SK-N-SH (cell line): ENCODE results near the gene XXYLT1. TPM values are rescaled to one million over a fixed set of nuclear protein-coding genes. Genes with fewer than 3 reads are reported as not detected.

Experiments
- CTCF ChIA-PET: fragments of 300-600, 350-600 bp; formaldehyde crosslinking; extraction: SDS; loops from one replicate; lab custom pipeline; 2021; lab: Yijun Ruan, JAX
- POLR2A ChIA-PET: fragments of 350-600 bp; sonication (Branson Sonifier 250); formaldehyde crosslinking; extraction: SDS; loops from one replicate; lab custom pipeline; 2020; ENCODE audit warnings: antibody characterized with exemption, inconsistent platforms; lab: Yijun Ruan, JAX
- DNase-seq: peaks from one replicate; pipeline ENCODE4 v3.0.0; 2012
- H2AFZ ChIP-seq: fragments of 200-600 bp; sonication (generic); 2 replicates; pipeline ENCODE4 v1.8.1; 2016; ENCODE audit warnings: antibody characterized with exemption, mild to moderate bottlenecking, low read depth
- H3F3A ChIP-seq: fragments of 200-600 bp; sonication (generic); replicated peaks from 2 replicates; pipeline ENCODE3; 2016; ENCODE audit warnings: antibody characterized with exemption, mild to moderate bottlenecking; ENCODE audit not compliant: insufficient read depth
- H3K27ac ChIP-seq, 2 experiments: fragments of 200-500 bp in 1 of 2; fragments of 200-600 bp in 1 of 2; sonication (Bioruptor generic) in 1 of 2; sonication (generic), shearing (Covaris generic) in 1 of 2; 2 replicates each; pipeline versions ENCODE4 v1.5.1 to v1.6.1; 2014 to 2016; ENCODE audit warnings: low read depth in 2 of 2, inconsistent platforms in 1 of 2, low read length in 1 of 2, mild to moderate bottlenecking in 1 of 2, mixed read lengths in 1 of 2
- H3K27me3 ChIP-seq: fragments of 200-600 bp; sonication (generic), shearing (Covaris generic); 2 replicates; pipeline ENCODE4 v1.6.1; 2016; ENCODE audit warnings: mixed run types; ENCODE audit not compliant: insufficient read depth
- H3K36me3 ChIP-seq, 2 experiments: fragments of 200-500 bp in 1 of 2; fragments of 200-600 bp in 1 of 2; sonication (Bioruptor generic) in 1 of 2; sonication (generic) in 1 of 2; replicated peaks in 1 of 2; 2 replicates each; pipeline versions ENCODE3 to v1.5.1; 2014 to 2016; ENCODE audit warnings: low read length in 1 of 2, mild to moderate bottlenecking in 1 of 2; ENCODE audit not compliant: insufficient read depth in 2 of 2, control insufficient read depth in 1 of 2
- H3K4me1 ChIP-seq, 2 experiments: fragments of 200-500 bp in 1 of 2; fragments of 200-600 bp in 1 of 2; sonication (Bioruptor generic) in 1 of 2; sonication (generic), shearing (Covaris generic) in 1 of 2; 2 replicates each; pipeline versions ENCODE4 v1.5.1 to v1.6.1; 2014 to 2016; ENCODE audit warnings: low read depth in 1 of 2, low read length in 1 of 2, mixed run types in 1 of 2; ENCODE audit not compliant: insufficient read depth in 2 of 2, control insufficient read depth in 1 of 2
- H3K4me2 ChIP-seq: fragments of 200-600 bp; sonication (generic), shearing (Covaris generic); 2 replicates; pipeline ENCODE4 v1.6.1; 2017; ENCODE audit warnings: mixed run types
- H3K4me3 ChIP-seq, 2 experiments: fragments of 200-500 bp in 1 of 2; fragments of 200-600 bp in 1 of 2; sonication (Bioruptor generic) in 1 of 2; sonication (generic), shearing (Covaris generic) in 1 of 2; 2 replicates each; pipeline versions ENCODE4 v1.5.1 to v1.8.1; 2014 to 2016; ENCODE audit warnings: low read depth in 2 of 2, inconsistent platforms in 1 of 2, low read length in 1 of 2, mild to moderate bottlenecking in 1 of 2, mixed read lengths in 1 of 2, moderate library complexity in 1 of 2
- H3K79me2 ChIP-seq: fragments of 200-600 bp; sonication (generic); 2 replicates; pipeline ENCODE4 v1.8.1; 2017; ENCODE audit warnings: mild to moderate bottlenecking; ENCODE audit not compliant: insufficient read depth
- H3K9ac ChIP-seq: fragments of 200-600 bp; sonication (generic); 2 replicates; pipeline ENCODE4 v1.6.1; 2017; ENCODE audit warnings: mixed run types
- H3K9me2 ChIP-seq: fragments of 200-600 bp; sonication (generic); 2 replicates; pipeline ENCODE4 v1.6.1; 2017; ENCODE audit warnings: mixed run types
- H3K9me3 ChIP-seq: fragments of 200-600 bp; sonication (generic); 2 replicates; pipeline ENCODE4 v1.6.1; 2017; ENCODE audit warnings: mixed run types, mild to moderate bottlenecking, moderate library complexity
- H4K20me1 ChIP-seq: fragments of 200-600 bp; sonication (generic); 2 replicates; pipeline ENCODE4 v1.6.1; 2017; ENCODE audit warnings: mild to moderate bottlenecking, mixed run types; ENCODE audit not compliant: insufficient read depth
- EP300 ChIP-seq, 2 experiments: IDR thresholded peaks; 2 replicates each; pipeline versions ENCODE4 v1.4.0 to v1.6.1; 2012; ENCODE audit warnings: borderline replicate concordance in 1 of 2, low read depth in 1 of 2, low read length in 1 of 2
- EZH2phosphoT487 ChIP-seq: fragments of 200-600 bp; sonication (generic); IDR thresholded peaks from 2 replicates; pipeline ENCODE4 v1.6.1; 2017; ENCODE audit warnings: low read depth, mixed run types, mild to moderate bottlenecking, antibody characterized with exemption, moderate library complexity, borderline replicate concordance
- FOXJ3 ChIP-seq: sonication (generic); formaldehyde crosslinking; IDR thresholded peaks from 2 replicates; pipeline ENCODE4 v1.5.1; 2020; ENCODE audit warnings: mild to moderate bottlenecking, missing genetic modification reagents
- FOXM1 ChIP-seq: IDR thresholded peaks from 2 replicates; pipeline ENCODE4 v1.4.0; 2012; ENCODE audit warnings: low read depth, mild to moderate bottlenecking
- GABPA ChIP-seq: IDR thresholded peaks from 2 replicates; pipeline ENCODE4 v1.4.0; 2012; ENCODE audit warnings: low read depth, mild to moderate bottlenecking
- GATA2 ChIP-seq: sonication (generic); formaldehyde crosslinking; IDR thresholded peaks from 2 replicates; pipeline ENCODE4 v1.5.0; 2020; ENCODE audit warnings: mild to moderate bottlenecking, missing genetic modification reagents
- NFIC ChIP-seq: IDR thresholded peaks from 2 replicates; pipeline ENCODE4 v1.4.0; 2012; ENCODE audit warnings: borderline replicate concordance
- NRF1 ChIP-seq: IDR thresholded peaks from 2 replicates; pipeline ENCODE4 v1.6.1; 2012; ENCODE audit warnings: low read depth, mild to moderate bottlenecking, low read length
- POLR2AphosphoS5 ChIP-seq: IDR thresholded peaks from 2 replicates; pipeline ENCODE4 v1.6.1; 2012; ENCODE audit warnings: low read depth, low read length
- RCOR1 ChIP-seq: fragments of 150-350 bp; IDR thresholded peaks from 2 replicates; pipeline ENCODE4 v1.6.1; 2017; ENCODE audit warnings: antibody characterized with exemption, low read length
- RFX5 ChIP-seq: IDR thresholded peaks from 2 replicates; pipeline ENCODE4 v1.6.1; 2012; ENCODE audit warnings: mild to moderate bottlenecking, improper control_type of control experiment, low read length
- SIN3A ChIP-seq: IDR thresholded peaks from 2 replicates; pipeline ENCODE4 v1.6.1; 2012; ENCODE audit warnings: low read depth, mild to moderate bottlenecking, low read length, moderate library complexity, borderline replicate concordance
- SMC3 ChIP-seq: IDR thresholded peaks from 2 replicates; pipeline ENCODE4 v1.6.1; 2012; ENCODE audit warnings: low read depth, low read length, improper control_type of control experiment
- TAF1 ChIP-seq: IDR thresholded peaks from 2 replicates; pipeline ENCODE4 v1.6.1; 2012; ENCODE audit warnings: low read depth, mild to moderate bottlenecking, low read length, moderate library complexity, borderline replicate concordance
- TCF12 ChIP-seq: IDR thresholded peaks from 2 replicates; pipeline ENCODE4 v1.4.0; 2012
- YY1 ChIP-seq: IDR thresholded peaks from 2 replicates; pipeline ENCODE4 v1.4.0; 2012; ENCODE audit warnings: low read depth, mild to moderate bottlenecking
- WGBS: methylation state at CpG from one replicate; pipeline ENCODE4 v1.1.6; 2017; ENCODE audit warnings: low lambda C conversion rate; 5-methylcytosine and 5-hydroxymethylcytosine counted together
- polyA plus RNA-seq, 3 experiments: library from polyadenylated mRNA; depleted of rRNA; stranded (reverse); fragments of >200 nt; gene quantifications; 2 replicates each; pipeline ENCODE4 v1.2.3, GENCODE V29; 2012
- TF ChIP-seq, protein P1 (sequence below): IDR thresholded peaks from 2 replicates; pipeline ENCODE4 v1.4.0; 2012; ENCODE audit warnings: low read depth, borderline replicate concordance
- TF ChIP-seq, protein P2 (sequence below): IDR thresholded peaks from 2 replicates; pipeline ENCODE4 v1.4.0; 2012; ENCODE audit warnings: low read depth

Gene XXYLT1
- polyA plus RNA-seq, 1 of the 3 experiments (the other 2 are of a cell fraction): 22.6 TPM

DNA sequence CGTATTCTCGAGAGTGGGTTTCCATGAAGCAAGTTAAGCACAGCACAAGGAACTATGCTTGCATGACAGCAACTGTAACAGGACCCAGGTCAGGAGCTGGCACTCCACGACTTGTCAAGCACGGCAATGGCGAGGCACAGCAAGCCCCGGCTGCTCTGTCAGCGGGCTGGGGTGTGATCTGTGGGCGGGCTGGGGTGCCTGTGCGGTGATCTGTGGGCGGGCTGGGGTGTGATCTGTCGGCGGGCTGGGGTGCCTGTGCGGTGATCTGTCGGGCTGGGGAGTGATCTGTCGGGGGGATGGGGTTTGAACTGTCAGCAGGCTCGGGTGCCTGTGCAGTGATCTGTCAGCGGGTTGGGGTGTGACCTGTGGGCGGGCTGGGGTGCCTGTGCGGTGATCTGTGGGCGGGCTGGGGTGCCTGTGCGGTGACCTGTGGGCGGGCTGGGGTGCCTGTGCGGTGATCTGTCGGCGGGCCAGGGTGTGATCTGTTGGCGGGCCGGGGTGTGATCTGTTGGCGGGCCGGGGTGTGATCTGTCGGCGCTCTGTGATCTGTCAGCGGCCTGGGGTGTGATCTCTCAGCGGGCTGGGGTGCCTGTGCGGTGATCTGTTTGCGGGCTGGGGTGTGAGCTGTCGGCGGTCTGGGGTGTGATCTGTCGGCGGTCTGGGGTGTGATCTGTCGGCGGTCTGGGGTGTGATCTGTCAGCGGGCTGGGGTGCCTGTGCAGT, 205.7 kb downstream of the XXYLT1 start:
- TF ChIP-seq EZH2phosphoT487 (no peak), TAF1 (no peak), SMC3 (no peak), EP300 (IDR thresholded peaks at IDR 0.05; ENCODE audit: borderline replicate concordance in 1 of 2, low read depth in 1 of 2, low read length in 1 of 2) (no peak), NRF1 (no peak), RFX5 (no peak), GATA2 (CRISPR knock-in tag) (no peak), NFIC (no peak), RCOR1 (no peak), FOXM1 (no peak), GABPA (no peak), SIN3A (no peak), POLR2AphosphoS5 (no peak), TCF12 (no peak), YY1 (no peak), FOXJ3 (CRISPR knock-in tag) (no peak)
- TF ChIP-seq, protein P1, sequence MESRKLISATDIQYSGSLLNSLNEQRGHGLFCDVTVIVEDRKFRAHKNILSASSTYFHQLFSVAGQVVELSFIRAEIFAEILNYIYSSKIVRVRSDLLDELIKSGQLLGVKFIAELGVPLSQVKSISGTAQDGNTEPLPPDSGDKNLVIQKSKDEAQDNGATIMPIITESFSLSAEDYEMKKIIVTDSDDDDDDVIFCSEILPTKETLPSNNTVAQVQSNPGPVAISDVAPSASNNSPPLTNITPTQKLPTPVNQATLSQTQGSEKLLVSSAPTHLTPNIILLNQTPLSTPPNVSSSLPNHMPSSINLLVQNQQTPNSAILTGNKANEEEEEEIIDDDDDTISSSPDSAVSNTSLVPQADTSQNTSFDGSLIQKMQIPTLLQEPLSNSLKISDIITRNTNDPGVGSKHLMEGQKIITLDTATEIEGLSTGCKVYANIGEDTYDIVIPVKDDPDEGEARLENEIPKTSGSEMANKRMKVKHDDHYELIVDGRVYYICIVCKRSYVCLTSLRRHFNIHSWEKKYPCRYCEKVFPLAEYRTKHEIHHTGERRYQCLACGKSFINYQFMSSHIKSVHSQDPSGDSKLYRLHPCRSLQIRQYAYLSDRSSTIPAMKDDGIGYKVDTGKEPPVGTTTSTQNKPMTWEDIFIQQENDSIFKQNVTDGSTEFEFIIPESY: no peak
- TF ChIP-seq, protein P2, sequence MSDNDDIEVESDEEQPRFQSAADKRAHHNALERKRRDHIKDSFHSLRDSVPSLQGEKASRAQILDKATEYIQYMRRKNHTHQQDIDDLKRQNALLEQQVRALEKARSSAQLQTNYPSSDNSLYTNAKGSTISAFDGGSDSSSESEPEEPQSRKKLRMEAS: no peak
- Histone ChIP-seq H3K79me2 (no peaks in the 10 kb centered on the region), H3K9me3 (no peaks in the 10 kb centered on the region), H3K36me3 (peaks cover 0 to 13% of the 10 kb centered on the region in 2 experiments), H3F3A (no peaks in the 10 kb centered on the region), H2AFZ (no peak overlapping the region), H3K4me2 (no peak overlapping the region), H4K20me1 (no peaks in the 10 kb centered on the region), H3K27ac (no peak overlapping the region), H3K4me3 (no peak overlapping the region), H3K27me3 (no peaks in the 10 kb centered on the region), H3K9me2 (no peaks in the 10 kb centered on the region), H3K4me1 (peaks cover 0 to 10% of the 10 kb centered on the region in 2 experiments; a peak in 1 of 4 replicates), H3K9ac (no peak overlapping the region)
- WGBS: 92% methylated on average over 13 of the region's 42 CpGs
- ChIA-PET CTCF (interaction anchor here (1.3 kb wide), 1 partner anchor 393 kb away, joined by 4 read pairs; the partner anchor contains the start of gene LSG1), POLR2A (no interaction called here)
- DNase-seq: no peak
